Upper lobe of left lung (tissue), 6 donors: Measurements from ENCODE around the gene ABHD12. TPM values are rescaled to one million over a fixed set of nuclear protein-coding genes. Genes with fewer than 3 reads are reported as not detected.

Experiments used
- ATAC-seq, 2 donors: fragments of 200-7000 bp; cut with Tn5 transposase; one replicate each; pipeline ENCODE4 v1.9.1; 2022; ENCODE audit warnings: mild to moderate bottlenecking in 2 of 2, moderate library complexity in 2 of 2; ENCODE audit not compliant: low FRiP score in 2 of 2
- DNase-seq, 2 donors: peaks; one replicate each; pipeline ENCODE4 v3.0.0-alpha.2; 2019 to 2020
- H3K27ac ChIP-seq, 4 donors: fragments of 200-600 bp; sonication (generic); one replicate each; pipeline ENCODE4 v1.5.1; 2016 to 2019
- H3K27me3 ChIP-seq, 4 donors: fragments of 200-600 bp; sonication (generic); one replicate each; pipeline ENCODE4 v1.5.1; 2017 to 2019
- H3K36me3 ChIP-seq, 4 donors: fragments of 200-600 bp; sonication (generic); one replicate each; pipeline ENCODE4 v1.5.1; 2016 to 2019
- H3K4me1 ChIP-seq, 4 donors: fragments of 200-600 bp; sonication (generic); one replicate each; pipeline ENCODE4 v1.5.1; 2018 to 2019
- H3K4me3 ChIP-seq, 4 donors: fragments of 200-600 bp; sonication (generic); one replicate each; pipeline ENCODE4 v1.5.1; 2017 to 2019; ENCODE audit warnings: mild to moderate bottlenecking in 2 of 4, moderate library complexity in 1 of 4
- H3K9me3 ChIP-seq, 4 donors: fragments of 200-600 bp; sonication (generic); one replicate each; pipeline ENCODE4 v1.5.1; 2018 to 2019
- CTCF ChIP-seq, 6 experiments: fragments of 450-650 bp in 4 of 6; fragments of 200-600 bp in 2 of 6; sonication (generic) in 2 of 6; IDR thresholded peaks; one replicate each; pipeline ENCODE4 v1.5.1; 2016 to 2019; ENCODE audit warnings: antibody characterized with exemption in 6 of 6
- EP300 ChIP-seq, 4 donors: sonication (generic); formaldehyde crosslinking; IDR thresholded peaks; one replicate each; pipeline ENCODE4 v1.5.1; 2017; ENCODE audit warnings: antibody characterized with exemption in 4 of 4, control low read depth in 2 of 4
- POLR2A ChIP-seq, 4 donors: fragments of 450-650 bp; IDR thresholded peaks; one replicate each; pipeline ENCODE4 v1.5.1; 2016 to 2017; ENCODE audit warnings: antibody characterized with exemption in 4 of 4, mild to moderate bottlenecking in 2 of 4
- POLR2AphosphoS5 ChIP-seq, 2 donors: sonication (generic); formaldehyde crosslinking; IDR thresholded peaks; one replicate each; pipeline ENCODE4 v1.5.1; 2017; ENCODE audit warnings: antibody characterized with exemption in 2 of 2
- WGBS, 2 donors: methylation state at CpG; one replicate each; pipeline ENCODE4 v1.1.5; 2017 to 2018; 5-methylcytosine and 5-hydroxymethylcytosine counted together
- total RNA-seq, 6 donors: library from RNA; depleted of rRNA in 4 of 6; stranded (reverse); fragments of >200 nt in 4 of 6; gene quantifications; one replicate each; pipeline versions ENCODE4 v1.1.0 to v1.2.1, GENCODE V29; 2016 to 2021
- donor health status: DM: no; HTN: no; CAD: no; lungs with moderate emphysema.
- donor health status: DM: no; HTN: yes; CAD: no; lungs with severe emphysema.

Gene ABHD12
- total RNA-seq, 6 donors from 2014 or later: 38.3 to 132 (median 74.5) TPM

- WGBS, 2 donors: 93 to 96% methylated on average over 14 to 21 of the region's 22 CpGs
- H3K4me3 ChIP-seq: no peak overlapping the region
- TF ChIP-seq CTCF (IDR thresholded peaks at IDR 0.05) (no peak), POLR2AphosphoS5 (IDR thresholded peaks at IDR 0.05) (no peak), POLR2A (IDR thresholded peaks at IDR 0.05) (no peak), EP300 (IDR thresholded peaks at IDR 0.05) (no peak)
- peak in 1 of 2 donors; percentile 59 for DNase-seq
- no peaks in the 10 kb centered on the region for H3K27me3 ChIP-seq
- no peaks in the 10 kb centered on the region for H3K9me3 ChIP-seq
- no peaks in the 10 kb centered on the region for H3K4me1 ChIP-seq
- ATAC-seq: no peak
- peaks cover 21 to 92% (median 76%) of the 10 kb centered on the region in 4 donors for H3K36me3 ChIP-seq
- no peak overlapping the region for H3K27ac ChIP-seq
These were observed 102.1 kb downstream of the ABHD12 start for GRCh38 chr20:25288291-25289181.

- Histone ChIP-seq H3K9me3 (no peaks in the 10 kb centered on the region), H3K27me3 (no peaks in the 10 kb centered on the region), H3K4me1 (no peaks in the 10 kb centered on the region), H3K27ac (no peak overlapping the region), H3K36me3 (peaks cover 21 to 99% (median 79%) of the 10 kb centered on the region in 4 donors), H3K4me3 (no peak overlapping the region)
- ATAC-seq (no peak), DNase-seq (no peak)
- no peak for TF ChIP-seq CTCF (IDR thresholded peaks at IDR 0.05)
- no peak for TF ChIP-seq POLR2AphosphoS5 (IDR thresholded peaks at IDR 0.05)
- TF ChIP-seq POLR2A (IDR thresholded peaks at IDR 0.05): no peak
- no peak for TF ChIP-seq EP300 (IDR thresholded peaks at IDR 0.05)
- WGBS, 2 donors: 96 to 97% methylated on average over 15 to 16 of the region's 16 CpGs
These were observed 102.9 kb downstream of the ABHD12 start for GRCh38 chr20:25287631-25288290.

- TF ChIP-seq CTCF (IDR thresholded peaks at IDR 0.05) (no peak), POLR2AphosphoS5 (IDR thresholded peaks at IDR 0.05) (no peak), EP300 (IDR thresholded peaks at IDR 0.05) (no peak), POLR2A (IDR thresholded peaks at IDR 0.05) (no peak)
- Histone ChIP-seq H3K36me3 (peaks cover 21 to 99% (median 86%) of the 10 kb centered on the region in 4 donors), H3K4me3 (no peak overlapping the region), H3K9me3 (no peaks in the 10 kb centered on the region), H3K27me3 (no peaks in the 10 kb centered on the region), H3K27ac (no peak overlapping the region), H3K4me1 (no peaks in the 10 kb centered on the region)
- ATAC-seq: no peak
- 91 to 95% methylated on average over 6 to 12 of the region's 12 CpGs for WGBS, 2 donors
- DNase-seq: peak in 1 of 2 donors; percentile 55
These were observed 103.7 kb downstream of the ABHD12 start for GRCh38 chr20:25286917-25287316.

GRCh38 chr20:25285856-25286798 is 104.5 kb downstream of the ABHD12 start:
- WGBS, 2 donors: 87 to 91% methylated on average over 17 to 21 of the region's 24 CpGs
- Histone ChIP-seq H3K27me3 (no peaks in the 10 kb centered on the region), H3K36me3 (peaks cover 21 to 99% (median 88%) of the 10 kb centered on the region in 4 donors), H3K27ac (no peak overlapping the region), H3K4me3 (no peak overlapping the region), H3K9me3 (no peaks in the 10 kb centered on the region), H3K4me1 (no peaks in the 10 kb centered on the region)
- ATAC-seq (no peak), DNase-seq (peak; percentile 17 to 47)
- TF ChIP-seq POLR2AphosphoS5 (IDR thresholded peaks at IDR 0.05): no peak
- TF ChIP-seq POLR2A (IDR thresholded peaks at IDR 0.05): no peak
